Brain pericyte (primary cell): ENCODE measurements around the gene AKAP6.
"Not testable (repeated sequence)": the region's sequence is repeated elsewhere in the genome, so short reads cannot be mapped to it uniquely, and the experiment has no call there.

Experiments
- DNase-seq: peaks from one replicate; pipeline ENCODE4 v3.0.0-alpha.2; 2012; ENCODE audit warnings: low read depth, low spot score

Gene AKAP6

DNA sequence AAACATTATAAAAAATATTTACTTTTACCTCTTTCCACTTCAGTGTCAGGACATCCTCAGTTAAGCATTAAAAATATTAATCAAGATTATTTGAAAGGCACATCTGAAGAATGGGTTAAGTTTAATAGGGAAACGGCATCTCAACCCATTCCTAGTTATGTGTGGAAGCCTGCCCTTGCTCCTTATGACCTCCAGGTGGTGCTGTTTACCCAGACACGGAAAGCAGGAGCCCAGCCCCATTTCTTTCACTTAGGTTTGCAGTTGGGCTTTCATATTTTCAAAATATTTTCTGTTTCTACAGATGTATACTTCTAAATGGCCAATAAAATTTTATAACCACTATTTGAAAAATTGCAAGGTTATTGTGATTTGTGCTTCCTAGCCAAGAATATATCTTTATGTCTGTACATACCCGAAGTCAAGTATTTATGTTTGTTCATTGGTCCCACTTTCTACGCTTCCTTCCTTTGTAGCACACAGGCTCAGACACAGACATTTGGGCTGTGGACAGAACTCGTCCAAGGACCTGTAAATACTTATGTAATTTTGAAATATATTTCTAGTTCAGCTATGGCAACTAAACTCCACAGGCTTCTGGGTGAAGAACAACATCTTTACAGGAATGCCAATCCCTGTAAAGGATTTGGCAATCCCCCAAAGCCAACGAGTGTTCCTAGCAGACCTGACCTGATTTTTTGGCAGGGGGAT, 247.1 kb downstream of the AKAP6 start:
- DNase-seq = no peak

- no peak for DNase-seq
Measured at GRCh38 chr14:32576977-32577376, 247.9 kb downstream of the AKAP6 start.

DNA sequence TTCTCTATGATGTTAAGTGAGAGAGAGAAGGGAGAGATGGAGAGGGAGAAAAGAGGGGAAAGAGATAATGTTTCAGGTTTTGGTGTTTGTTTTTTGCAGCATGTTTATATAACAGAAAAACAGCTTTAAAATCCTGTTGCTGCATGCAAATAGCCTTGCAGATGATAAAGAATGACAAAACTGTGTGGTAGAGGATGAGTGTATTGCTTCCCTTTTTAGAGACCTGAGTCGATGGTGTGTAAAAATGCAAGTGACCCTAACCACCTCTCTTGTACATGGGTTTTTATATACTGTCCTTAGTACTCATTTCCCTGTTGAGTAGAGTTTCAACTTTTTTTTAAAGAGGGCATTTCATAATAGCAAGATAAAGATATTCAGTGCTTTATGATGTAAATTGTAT, 249.1 kb downstream of the AKAP6 start:
- DNase-seq = no peak

GRCh38 chr14:32583427-32583826, 254.3 kb downstream of the AKAP6 start:
- not testable (repeated sequence) for DNase-seq

- DNase-seq = no peak
Measured at GRCh38 chr14:32584079-32584478, 255.0 kb downstream of the AKAP6 start.

DNA sequence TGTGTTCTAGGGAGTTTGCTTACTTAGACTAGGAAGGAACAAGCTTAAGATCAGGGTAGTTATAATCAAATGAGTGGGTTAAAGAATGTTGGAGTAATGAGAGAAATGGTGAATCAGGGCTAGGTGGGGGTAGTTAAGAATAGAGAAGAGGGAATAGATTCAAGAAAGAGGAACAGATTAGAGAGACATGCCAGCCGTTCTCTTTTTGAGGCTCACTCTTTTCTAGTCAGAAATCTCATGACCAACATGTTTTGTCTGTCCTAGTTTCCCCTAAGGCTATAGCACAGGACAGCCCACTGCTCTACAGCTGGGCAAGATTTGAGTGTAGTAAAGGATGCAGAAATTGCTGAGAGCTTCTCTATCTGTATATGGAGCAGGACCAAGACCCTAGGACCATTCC, 258.4 kb downstream of the AKAP6 start:
- DNase-seq = no peak

GRCh38 chr14:32588448-32589320, 259.6 kb downstream of the AKAP6 start:
- DNase-seq = no peak

DNA sequence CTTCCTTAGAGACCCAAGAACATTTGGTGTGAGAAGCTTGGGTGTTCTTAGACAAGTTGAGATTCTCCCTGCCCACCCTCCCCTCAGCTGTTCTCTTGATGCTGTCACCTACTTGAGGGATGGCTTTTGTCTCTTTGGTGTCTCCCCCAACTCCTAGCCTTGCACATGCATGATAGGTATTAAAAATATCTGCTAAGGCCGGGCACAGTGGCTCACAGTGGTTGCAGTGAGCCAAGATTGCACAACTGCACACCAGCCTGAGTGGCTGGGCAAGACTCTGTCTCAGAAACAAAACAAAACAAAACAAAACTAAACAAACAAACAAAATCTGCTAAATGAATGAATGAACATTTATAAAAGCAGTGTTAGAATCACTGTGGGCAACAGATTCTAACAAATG, 261.1 kb downstream of the AKAP6 start:
- no peak for DNase-seq

- DNase-seq = no peak
Measured at GRCh38 chr14:32593290-32593942, 264.3 kb downstream of the AKAP6 start.

DNA sequence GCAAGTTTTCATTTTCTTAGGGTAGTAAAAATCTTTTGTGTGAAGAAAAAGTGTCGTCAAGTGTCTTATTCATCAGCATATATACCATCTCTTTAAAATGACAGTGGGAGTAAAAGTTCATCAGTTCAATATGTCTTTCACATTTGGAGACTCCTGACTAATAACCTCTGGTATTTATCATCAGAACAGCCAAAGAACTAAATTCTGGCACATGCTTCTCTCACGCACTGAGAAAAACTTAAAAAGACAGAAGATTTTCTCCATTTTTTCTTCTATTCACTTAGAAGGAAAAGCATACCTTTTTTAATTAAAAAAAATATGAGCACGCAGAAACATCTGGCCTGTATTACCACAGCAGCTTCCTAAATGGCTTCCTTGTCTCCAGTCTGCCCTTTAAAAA, 265.7 kb downstream of the AKAP6 start:
- no peak for DNase-seq

- no peak for DNase-seq
Measured at GRCh38 chr14:32595497-32595896, 266.4 kb downstream of the AKAP6 start.

DNA sequence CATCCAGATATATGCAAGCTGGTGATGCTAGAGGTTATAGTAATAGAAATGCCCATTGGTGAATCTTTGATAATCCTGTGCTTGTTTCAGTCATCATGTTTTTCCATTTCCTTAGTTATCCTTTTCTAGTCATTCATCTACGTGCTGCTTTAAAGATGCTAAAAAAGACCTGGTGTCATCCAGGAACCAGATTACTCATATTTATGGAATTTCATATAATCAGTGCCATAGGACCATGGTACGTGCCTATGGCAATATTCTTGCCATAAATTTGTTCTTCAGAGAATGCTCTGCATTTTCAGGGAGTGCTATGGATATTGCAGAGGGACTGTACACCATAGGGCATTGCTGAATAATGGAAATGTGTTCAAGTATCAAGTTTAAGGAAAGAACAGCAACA, 267.3 kb downstream of the AKAP6 start:
- no peak for DNase-seq

GRCh38 chr14:32597771-32598170, 268.7 kb downstream of the AKAP6 start:
- DNase-seq = no peak

DNA sequence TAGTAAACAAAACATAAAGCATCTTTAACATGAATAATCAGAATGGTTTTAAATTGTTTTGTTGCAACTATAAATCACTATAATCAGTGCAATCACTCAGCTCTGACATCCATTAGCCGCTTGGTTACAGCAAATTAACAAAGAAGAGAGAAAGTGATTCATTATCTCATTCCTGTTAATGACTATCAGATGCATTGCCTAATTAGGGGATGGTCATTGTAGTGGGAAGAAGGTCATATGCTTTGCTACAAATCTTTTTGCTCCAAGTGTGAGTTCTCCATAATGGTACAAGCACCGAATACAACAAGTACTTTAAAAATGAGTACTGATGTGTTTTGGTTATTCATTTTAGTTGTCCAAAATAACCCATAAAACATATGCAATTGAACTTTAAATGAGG, 272.0 kb downstream of the AKAP6 start:
- DNase-seq = no peak

GRCh38 chr14:32601906-32602305, 272.8 kb downstream of the AKAP6 start:
- DNase-seq = no peak

DNA sequence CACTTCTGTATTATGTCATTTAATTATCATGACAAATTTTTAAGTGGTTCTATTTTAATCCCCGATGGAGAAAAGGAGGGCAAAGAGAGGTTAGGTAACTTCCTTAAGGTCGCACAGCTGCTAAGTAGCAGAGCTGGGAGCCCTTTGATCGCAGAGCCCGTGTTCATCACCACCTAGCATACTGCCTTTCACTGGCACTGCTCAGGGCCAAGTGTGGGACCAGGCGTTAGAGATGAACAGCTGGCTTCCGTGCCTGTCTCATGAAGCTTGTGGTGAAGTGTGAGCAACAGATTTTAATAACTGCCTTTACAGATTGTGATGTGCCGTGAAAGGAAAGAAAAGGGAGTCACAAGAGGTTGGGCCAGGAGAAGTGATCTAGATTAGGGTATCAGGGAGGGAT, 273.6 kb downstream of the AKAP6 start:
- no peak for DNase-seq

- DNase-seq = no peak
Measured at GRCh38 chr14:32603992-32604565, 275.0 kb downstream of the AKAP6 start.

GRCh38 chr14:32606301-32606700, 277.2 kb downstream of the AKAP6 start:
- DNase-seq = no peak

GRCh38 chr14:32607399-32607798, 278.3 kb downstream of the AKAP6 start:
- DNase-seq = no peak

DNA sequence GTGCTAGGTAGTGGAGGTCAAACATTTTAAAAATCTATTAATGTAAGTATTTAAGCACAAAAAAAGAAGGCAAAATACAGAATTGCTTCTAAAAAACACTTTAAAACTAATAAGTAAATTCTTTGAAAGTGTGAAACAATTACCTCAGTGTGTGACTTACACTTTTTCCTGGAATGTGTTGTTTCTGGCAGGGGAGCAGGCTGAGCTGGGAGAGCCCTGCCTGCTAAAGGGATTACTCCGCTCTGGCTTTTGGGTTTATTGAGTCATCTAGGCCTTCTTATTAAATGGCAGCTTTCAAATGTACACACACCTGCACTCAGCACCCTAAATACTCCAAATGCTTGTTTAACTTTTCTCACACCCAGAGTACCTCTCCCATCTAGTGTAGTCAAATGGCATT, 279.8 kb downstream of the AKAP6 start:
- no peak for DNase-seq

DNA sequence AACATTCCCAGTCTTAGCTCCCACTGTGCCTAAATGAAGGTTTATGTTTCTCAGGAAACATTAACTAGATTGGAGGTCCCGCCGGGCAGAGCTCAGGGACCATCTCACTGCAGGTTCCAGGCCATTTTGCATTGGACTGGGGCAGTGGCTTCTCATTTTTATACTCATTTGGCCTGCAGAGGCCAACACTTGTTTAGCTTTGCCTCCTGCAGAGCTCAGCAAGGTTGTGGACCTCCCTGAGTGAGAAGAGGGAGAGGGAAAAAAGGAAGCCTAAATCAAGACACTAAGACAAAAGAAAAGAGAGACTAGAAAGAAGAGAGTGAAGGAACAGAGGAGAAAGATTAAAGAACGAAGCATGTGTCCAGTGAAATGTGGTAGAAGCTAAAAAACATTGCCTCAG, 280.3 kb downstream of the AKAP6 start:
- no peak for DNase-seq

- no peak for DNase-seq
Measured at GRCh38 chr14:32611752-32612151, 282.7 kb downstream of the AKAP6 start.
